Esophagus muscularis mucosa (tissue), 4 donors: ENCODE data around the gene ENAM. TPM values are rescaled to one million over a fixed set of nuclear protein-coding genes. Genes with fewer than 3 reads are reported as not detected.

Experiments
- DNase-seq: peaks from one replicate; pipeline ENCODE4 v3.0.0-alpha.2; 2017; ENCODE audit errors: extremely low spot score
- H3K27ac ChIP-seq, 4 donors: fragments of 200-600 bp; sonication (generic); replicated peaks in 1 of 4; 1 replicate in 3 of 4; 2 replicates in 1 of 4; pipeline ENCODE4 v1.5.1; 2016 to 2019; ENCODE audit warnings: mild to moderate bottlenecking in 1 of 4
- H3K27me3 ChIP-seq, 4 donors: fragments of 200-600 bp; sonication (generic); one replicate each; pipeline versions ENCODE4 v1.5.1 to v1.6.0; 2016 to 2019
- H3K36me3 ChIP-seq, 4 donors: fragments of 200-600 bp; sonication (generic); one replicate each; pipeline ENCODE4 v1.5.1; 2016 to 2019
- H3K4me1 ChIP-seq, 4 donors: fragments of 200-600 bp; sonication (generic); one replicate each; pipeline ENCODE4 v1.5.1; 2016 to 2019
- H3K4me3 ChIP-seq, 4 donors: fragments of 200-600 bp; sonication (generic); 1 replicate in 2 of 4; 2 replicates in 2 of 4; pipeline ENCODE4 v1.5.1; 2016 to 2019; ENCODE audit warnings: mild to moderate bottlenecking in 4 of 4, moderate library complexity in 1 of 4
- H3K9me3 ChIP-seq, 4 donors: fragments of 200-600 bp; sonication (generic); 1 replicate in 3 of 4; 2 replicates in 1 of 4; pipeline ENCODE4 v1.5.1; 2016 to 2019
- CTCF ChIP-seq, 3 experiments: fragments of 200-600 bp in 2 of 3; fragments of 450-650 bp in 1 of 3; sonication (generic) in 2 of 3; IDR thresholded peaks; one replicate each; pipeline ENCODE4 v1.5.1; 2017 to 2019; ENCODE audit warnings: antibody characterized with exemption in 3 of 3, mild to moderate bottlenecking in 2 of 3, moderate library complexity in 1 of 3
- EP300 ChIP-seq: sonication (generic); formaldehyde crosslinking; IDR thresholded peaks from one replicate; pipeline ENCODE4 v1.6.1; 2017; ENCODE audit warnings: antibody characterized with exemption
- POLR2A ChIP-seq: fragments of 450-650 bp; IDR thresholded peaks from one replicate; pipeline ENCODE4 v1.6.1; 2017; ENCODE audit warnings: antibody characterized with exemption, moderate library complexity, mild to moderate bottlenecking, low read depth
- POLR2AphosphoS5 ChIP-seq, 2 donors: sonication (generic); formaldehyde crosslinking; IDR thresholded peaks; one replicate each; pipeline ENCODE4 v1.6.1; 2017; ENCODE audit warnings: antibody characterized with exemption in 2 of 2
- WGBS: methylation state at CpG from one replicate; pipeline ENCODE4 v1.1.5; 2018; 5-methylcytosine and 5-hydroxymethylcytosine counted together
- intact Hi-C: fragments of 100-400 bp; cut with DNase I; formaldehyde crosslinking; loops from one replicate; pipeline ENCODE4 v1.15.1; 2023
- total RNA-seq, 4 donors: library from RNA; depleted of rRNA; stranded (reverse); fragments of >200 nt; gene quantifications; one replicate each; pipeline versions ENCODE4 v1.1.0 to v1.2.1, GENCODE V29; 2016

ENAM gene
- total RNA-seq, 4 donors from 2014 or later: not detected

- Histone ChIP-seq H3K9me3 (no peaks in the 10 kb centered on the region), H3K27ac (no peak overlapping the region), H3K27me3 (no peaks in the 10 kb centered on the region), H3K4me1 (no peaks in the 10 kb centered on the region), H3K36me3 (no peaks in the 10 kb centered on the region), H3K4me3 (no peak overlapping the region)
- intact Hi-C loops: no loop called here
- no peak for DNase-seq
- TF ChIP-seq POLR2AphosphoS5 (IDR thresholded peaks at IDR 0.05): no peak
- TF ChIP-seq POLR2A: no peak
- TF ChIP-seq EP300: no peak
- TF ChIP-seq CTCF (IDR thresholded peaks at IDR 0.05): no peak
Measured at GRCh38 chr4:70589785-70590184, 38.8 kb upstream of the ENAM start.

GRCh38 chr4:70591955-70592582 is 36.5 kb upstream of the ENAM start, which contains the start of gene AMBN:
Gene AMBN, plus strand, starts transcription at chr4:70592256. Its CDS starts 103 bp downstream, at chr4:70592359.
- WGBS: 76% methylated on average over 5 of the region's 5 CpGs
- Histone ChIP-seq H3K9me3 (no peaks in the 10 kb centered on the region), H3K27ac (no peak within 1 kb of the TSS)

GRCh38 chr4:70594196-70594595 is 34.3 kb upstream of the ENAM start:
- no peak for TF ChIP-seq EP300
- TF ChIP-seq POLR2AphosphoS5 (IDR thresholded peaks at IDR 0.05): no peak
- no peak for TF ChIP-seq POLR2A
- TF ChIP-seq CTCF (IDR thresholded peaks at IDR 0.05): no peak
- Histone ChIP-seq H3K36me3 (no peaks in the 10 kb centered on the region), H3K4me1 (no peaks in the 10 kb centered on the region), H3K27ac (no peak overlapping the region), H3K9me3 (no peaks in the 10 kb centered on the region), H3K4me3 (no peak overlapping the region), H3K27me3 (no peaks in the 10 kb centered on the region)
- intact Hi-C loops: no loop called here
- no peak for DNase-seq

More at GRCh38 chr4:70591955-70592582, 36.5 kb upstream of the ENAM start, which contains the start of gene AMBN:
- Histone ChIP-seq H3K27me3 (no peaks in the 10 kb centered on the region), H3K4me1 (no peaks in the 10 kb centered on the region), H3K4me3 (no peak within 1 kb of the TSS), H3K36me3 (no peaks in the 10 kb centered on the region)
- no peak for TF ChIP-seq EP300
- TF ChIP-seq POLR2AphosphoS5 (IDR thresholded peaks at IDR 0.05): no peak
- TF ChIP-seq CTCF (IDR thresholded peaks at IDR 0.05): no peak
- TF ChIP-seq POLR2A: no peak
- intact Hi-C loops: no loop called here
- no peak for DNase-seq

DNA sequence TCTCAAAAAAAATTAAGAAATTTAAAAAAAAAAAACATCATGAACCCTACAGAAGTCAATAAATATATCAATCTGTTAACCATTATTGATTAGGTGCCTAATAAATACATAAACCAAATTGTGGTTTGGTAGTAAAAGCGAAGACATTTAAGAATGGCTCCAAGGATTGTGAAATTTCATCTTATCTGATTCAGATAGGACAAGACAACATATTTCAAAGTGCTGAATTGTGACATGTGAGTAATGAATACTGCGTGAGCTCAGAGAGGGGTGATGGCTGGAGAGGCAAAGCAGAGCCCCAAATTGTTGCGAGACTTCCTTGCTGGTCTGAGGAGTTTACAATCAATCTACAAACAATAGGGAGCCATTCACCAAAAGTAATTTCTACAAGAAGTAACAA is 28.2 kb upstream of the ENAM start:
- intact Hi-C loops: no loop called here
- TF ChIP-seq POLR2A: no peak
- H3K36me3 ChIP-seq: no peaks in the 10 kb centered on the region
- no peak for DNase-seq
- H3K27me3 ChIP-seq: no peaks in the 10 kb centered on the region
- H3K27ac ChIP-seq: no peak overlapping the region
- H3K4me3 ChIP-seq: no peak overlapping the region
- 85% methylated on average over 3 of the region's 3 CpGs for WGBS
- no peaks in the 10 kb centered on the region for H3K4me1 ChIP-seq
- H3K9me3 ChIP-seq: no peaks in the 10 kb centered on the region

DNA sequence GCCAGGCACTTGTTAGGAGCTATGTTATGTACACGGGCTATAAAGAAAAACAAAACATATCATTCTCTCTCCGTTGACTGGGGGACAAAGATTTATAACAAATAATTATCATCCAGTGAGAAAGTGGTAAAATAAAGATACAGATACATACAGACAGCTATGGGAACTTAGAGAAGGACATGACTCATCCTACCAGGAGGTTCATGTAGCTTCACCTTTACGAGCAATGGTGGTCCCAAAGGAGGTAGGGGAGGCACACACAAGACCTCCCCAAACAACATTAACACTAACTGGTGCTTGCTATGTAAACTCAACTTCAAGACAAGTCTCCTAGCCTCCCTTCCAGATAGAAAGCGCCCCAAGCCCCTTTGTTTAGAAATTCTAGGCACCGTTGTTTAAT is 27.6 kb upstream of the ENAM start:
- no peaks in the 10 kb centered on the region for H3K36me3 ChIP-seq
- H3K4me1 ChIP-seq: no peaks in the 10 kb centered on the region
- intact Hi-C loops: no loop called here
- H3K4me3 ChIP-seq: no peak overlapping the region
- H3K27ac ChIP-seq: no peak overlapping the region
- H3K27me3 ChIP-seq: no peaks in the 10 kb centered on the region
- no peak for DNase-seq
- whole genome bisulfite sequencing: 68% methylated on average over 5 of the region's 5 CpGs
- TF ChIP-seq EP300: no peak
- TF ChIP-seq POLR2AphosphoS5 (IDR thresholded peaks at IDR 0.05): no peak
- no peak for TF ChIP-seq CTCF (IDR thresholded peaks at IDR 0.05)
- no peak for TF ChIP-seq POLR2A
- H3K9me3 ChIP-seq: no peaks in the 10 kb centered on the region
